OCI-LY7 (cell line): ENCODE measurements around the gene PRPS1L1.

Experiments
- EZH2phosphoT487 ChIP-seq: fragments of 200-600 bp; sonication (generic); IDR thresholded peaks from 2 replicates; pipeline ENCODE4 v1.6.1; 2018; ENCODE audit warnings: low read depth, borderline replicate concordance, mild to moderate bottlenecking, mixed run types, antibody characterized with exemption, low read length, moderate library complexity, mixed read lengths
- TF ChIP-seq, protein P1 (sequence below): fragments of 200-600 bp; sonication (generic); conservative IDR thresholded peaks from 2 replicates; pipeline ENCODE4 v1.5.1; 2014; ENCODE audit warnings: mild to moderate bottlenecking, antibody characterized with exemption, low read length, moderate library complexity, mixed read lengths

GRCh38 chr7:18049262-18049661, 21.6 kb upstream of the PRPS1L1 start:
- TF ChIP-seq, protein P1, sequence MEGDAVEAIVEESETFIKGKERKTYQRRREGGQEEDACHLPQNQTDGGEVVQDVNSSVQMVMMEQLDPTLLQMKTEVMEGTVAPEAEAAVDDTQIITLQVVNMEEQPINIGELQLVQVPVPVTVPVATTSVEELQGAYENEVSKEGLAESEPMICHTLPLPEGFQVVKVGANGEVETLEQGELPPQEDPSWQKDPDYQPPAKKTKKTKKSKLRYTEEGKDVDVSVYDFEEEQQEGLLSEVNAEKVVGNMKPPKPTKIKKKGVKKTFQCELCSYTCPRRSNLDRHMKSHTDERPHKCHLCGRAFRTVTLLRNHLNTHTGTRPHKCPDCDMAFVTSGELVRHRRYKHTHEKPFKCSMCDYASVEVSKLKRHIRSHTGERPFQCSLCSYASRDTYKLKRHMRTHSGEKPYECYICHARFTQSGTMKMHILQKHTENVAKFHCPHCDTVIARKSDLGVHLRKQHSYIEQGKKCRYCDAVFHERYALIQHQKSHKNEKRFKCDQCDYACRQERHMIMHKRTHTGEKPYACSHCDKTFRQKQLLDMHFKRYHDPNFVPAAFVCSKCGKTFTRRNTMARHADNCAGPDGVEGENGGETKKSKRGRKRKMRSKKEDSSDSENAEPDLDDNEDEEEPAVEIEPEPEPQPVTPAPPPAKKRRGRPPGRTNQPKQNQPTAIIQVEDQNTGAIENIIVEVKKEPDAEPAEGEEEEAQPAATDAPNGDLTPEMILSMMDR: no peak
- no peak for TF ChIP-seq EZH2phosphoT487
